ENCODE measurements around the gene DHX35.

GRCh38 chr20:39045676-39046075 is 83.5 kb downstream of the DHX35 start:
- TF ChIP-seq EZH2phosphoT487 (IDR thresholded peaks at IDR 0.05; ENCODE audit: insufficient read depth, low read depth) (no peak), EZH2 (IDR thresholded peaks at IDR 0.05; ENCODE audit: insufficient read depth, poor library complexity, severe bottlenecking) (no peak)

Data from GM23248 (cell line).